SHP77 (cell line): ENCODE measurements around the gene ONECUT1.

Experiments
- DNase-seq, 2 experiments: peaks; one replicate each; lab custom pipeline; 2025; lab: John Stamatoyannopoulos, UW

ONECUT1 gene

DNA sequence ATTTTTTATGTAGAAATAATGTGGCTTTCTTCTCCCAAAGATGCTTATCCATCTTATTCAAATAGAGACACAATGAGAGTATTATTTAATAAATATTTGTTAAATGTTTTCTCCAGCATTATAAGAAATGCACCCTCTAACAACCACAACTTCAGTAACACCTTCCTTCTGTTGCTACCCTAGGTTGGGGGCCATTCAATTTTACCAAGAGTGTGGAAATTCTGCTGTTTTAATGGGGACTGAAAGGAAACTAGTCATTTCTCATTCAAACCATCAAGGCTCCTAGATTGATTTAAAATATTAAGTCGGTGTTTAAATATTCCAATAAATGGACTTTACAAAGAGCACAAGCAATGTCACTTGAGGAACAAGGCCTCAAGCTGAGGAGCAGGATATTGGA is 7.6 kb downstream of the ONECUT1 start:
- no peak for DNase-seq

DNA sequence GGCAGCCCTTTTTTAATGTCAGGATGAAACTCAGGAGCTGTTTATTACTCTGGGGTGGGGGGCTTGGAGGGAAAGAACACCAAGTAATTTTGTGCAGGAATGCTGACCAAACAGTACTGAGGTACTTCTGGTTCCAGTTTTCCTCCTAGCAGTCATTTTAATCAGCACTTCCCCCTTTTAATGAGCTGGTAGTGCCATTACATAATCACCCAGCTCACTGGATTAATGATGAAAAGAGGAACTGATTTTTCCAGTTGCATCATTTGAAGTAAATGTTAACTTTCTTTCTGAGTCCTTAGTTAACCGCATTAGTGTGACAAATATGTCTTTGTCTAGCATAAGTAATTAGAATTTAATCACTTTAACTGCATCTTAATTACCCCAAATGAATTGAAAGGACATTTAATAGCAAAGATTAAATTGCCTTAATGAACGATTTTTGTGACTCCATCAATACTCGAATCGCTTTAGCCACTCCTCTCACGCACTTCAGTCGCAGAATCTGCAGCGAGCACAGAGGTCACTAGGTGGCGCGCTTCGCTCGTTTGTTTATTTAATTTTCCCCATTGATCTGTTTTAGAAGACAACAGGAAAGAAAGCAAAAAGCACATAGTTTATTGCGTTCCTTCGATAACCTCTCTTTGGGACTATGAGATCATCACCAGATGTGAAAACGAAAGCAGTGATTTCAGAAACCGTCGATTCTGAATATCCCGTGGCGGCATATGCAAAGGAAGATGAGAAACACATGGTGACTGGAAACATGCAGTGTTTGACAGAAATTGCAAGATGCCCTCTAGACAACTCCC is 9.8 kb downstream of the ONECUT1 start:
- DNase-seq = peak; percentile 25

DNA sequence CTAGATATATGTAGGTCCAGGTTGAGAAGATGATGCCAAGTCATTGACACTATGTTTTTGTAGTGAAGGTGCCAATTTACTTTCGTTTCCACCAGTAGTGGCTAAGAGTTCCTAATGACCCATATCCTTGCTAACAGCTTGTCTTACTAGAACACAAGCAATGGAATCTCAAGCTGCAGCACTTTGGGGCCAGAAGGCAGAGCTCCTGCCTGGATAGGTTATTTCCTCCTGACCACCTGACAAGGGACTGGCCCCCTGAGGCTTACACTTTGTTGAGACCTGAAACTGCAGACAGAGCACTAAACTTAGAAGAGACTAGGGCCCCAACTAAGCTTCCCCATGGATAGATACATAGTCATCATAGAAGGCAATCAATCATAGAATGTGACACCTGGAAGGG is 11.7 kb downstream of the ONECUT1 start:
- no peak for DNase-seq

DNA sequence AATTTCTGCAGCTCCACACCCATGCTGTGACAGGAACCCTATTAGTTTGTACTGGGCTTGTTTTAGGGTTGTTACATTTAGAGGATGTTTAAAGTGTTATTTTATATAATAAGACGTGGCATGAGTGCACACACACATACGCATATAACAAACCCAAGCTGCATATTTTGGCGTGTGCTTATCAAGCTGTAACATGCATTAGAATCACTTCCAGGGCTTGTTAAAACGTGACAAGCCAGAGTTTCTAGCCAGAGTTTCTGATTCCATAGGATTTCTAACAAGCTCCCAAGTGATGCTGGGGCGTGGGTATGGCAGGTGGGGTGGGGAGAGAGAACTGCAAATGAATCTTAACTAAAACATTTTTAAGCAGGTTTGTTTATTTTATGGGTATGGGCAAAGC is 17.4 kb downstream of the ONECUT1 start:
- no peak for DNase-seq

DNA sequence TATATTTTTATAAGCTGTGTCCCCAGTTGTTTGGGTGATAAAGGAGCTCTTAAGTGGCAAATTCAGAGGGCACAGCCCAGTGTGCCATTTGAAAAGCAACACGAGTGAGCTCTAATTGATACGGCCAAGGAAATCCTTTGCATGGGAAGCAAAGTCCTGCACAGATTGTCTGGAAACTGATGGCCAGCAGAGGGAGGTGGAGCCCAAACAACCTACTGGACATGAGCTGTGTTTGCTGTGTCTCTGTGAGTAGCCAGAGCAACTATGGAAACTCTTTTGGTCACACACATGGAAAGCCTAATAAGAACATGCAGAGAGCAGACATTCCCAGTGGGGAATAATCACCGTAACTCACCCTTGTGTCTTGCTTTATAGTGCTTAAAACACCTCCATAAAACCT is 24.4 kb downstream of the ONECUT1 start:
- peak in 1 of 2 experiments; percentile 9 for DNase-seq

DNA sequence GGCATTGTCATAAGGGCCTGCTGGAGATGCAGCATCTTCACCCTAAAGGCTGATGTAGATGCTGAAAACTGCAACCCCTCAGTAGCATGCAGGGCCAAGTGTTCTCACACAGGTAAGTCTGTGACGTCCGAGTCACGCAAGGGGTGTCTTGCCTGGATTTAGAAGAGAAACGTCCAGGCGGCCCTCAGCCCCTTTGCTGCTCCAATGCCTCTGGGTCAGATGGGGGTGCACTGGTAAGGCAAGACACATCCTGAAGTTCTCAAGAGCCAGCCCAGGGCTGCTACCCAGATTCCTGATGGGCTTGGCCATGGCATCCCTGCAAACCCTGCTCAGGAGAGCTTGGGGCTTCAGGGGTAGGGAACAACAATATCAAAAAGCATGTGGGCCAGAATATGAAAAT is 25.4 kb downstream of the ONECUT1 start:
- no peak for DNase-seq

DNA sequence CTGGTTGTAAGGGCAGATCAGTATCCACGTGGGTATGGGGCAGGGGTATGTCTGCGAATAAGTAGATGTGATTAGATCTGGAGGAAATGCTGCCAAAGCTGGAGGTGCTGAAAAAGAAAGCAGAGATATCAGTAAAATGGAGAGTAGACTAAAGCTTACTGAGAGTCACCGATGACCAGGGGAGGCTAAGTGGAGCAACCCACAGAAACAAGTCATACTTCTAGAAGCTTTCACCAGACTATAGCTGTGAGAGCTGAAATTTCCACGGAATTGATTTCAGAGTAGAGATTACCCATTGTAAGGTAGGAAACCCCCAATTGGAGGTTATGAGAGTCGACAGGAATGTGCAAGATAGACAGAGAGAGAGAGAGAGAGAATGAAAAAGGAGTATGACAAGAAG is 27.5 kb downstream of the ONECUT1 start:
- DNase-seq = no peak

DNA sequence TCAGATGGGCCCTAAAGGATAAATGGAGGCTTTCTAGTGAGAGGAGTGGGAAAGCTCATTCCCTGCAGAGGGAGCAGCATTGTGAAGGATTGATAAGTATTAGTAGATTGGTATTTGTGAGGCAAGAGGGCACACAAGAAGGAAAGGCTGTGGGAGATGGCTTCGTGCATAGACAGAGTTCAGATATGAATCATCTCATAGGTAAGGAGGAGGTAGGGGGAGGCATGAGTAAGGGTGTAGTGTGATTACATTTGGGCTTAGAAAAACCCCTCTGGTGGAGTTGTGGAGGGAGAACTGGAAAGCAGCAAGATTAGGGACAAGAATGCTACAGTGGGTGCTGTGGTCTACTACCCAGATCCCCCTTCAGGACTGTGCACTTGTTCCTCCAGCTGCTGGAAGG is 29.6 kb downstream of the ONECUT1 start:
- DNase-seq = no peak

DNA sequence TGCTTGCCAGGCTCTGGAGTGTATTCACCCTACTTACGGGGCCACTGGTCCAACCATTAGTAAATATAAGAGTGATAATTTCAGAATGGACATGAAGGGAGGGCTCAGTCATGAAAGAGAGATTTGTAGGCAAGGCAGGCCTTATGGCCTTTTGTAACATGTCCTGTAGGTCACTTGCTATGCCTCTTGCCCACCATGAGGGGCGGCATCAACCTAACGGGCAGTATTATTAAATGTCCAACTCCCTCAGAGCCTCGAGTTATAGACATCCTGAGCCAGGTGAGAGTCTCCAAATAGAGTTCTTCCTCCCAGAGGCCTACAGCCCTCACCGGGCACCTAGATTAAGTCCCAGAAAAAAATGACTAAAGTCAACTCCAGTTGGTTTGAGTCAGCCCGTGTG is 30.2 kb downstream of the ONECUT1 start:
- DNase-seq = no peak

DNA sequence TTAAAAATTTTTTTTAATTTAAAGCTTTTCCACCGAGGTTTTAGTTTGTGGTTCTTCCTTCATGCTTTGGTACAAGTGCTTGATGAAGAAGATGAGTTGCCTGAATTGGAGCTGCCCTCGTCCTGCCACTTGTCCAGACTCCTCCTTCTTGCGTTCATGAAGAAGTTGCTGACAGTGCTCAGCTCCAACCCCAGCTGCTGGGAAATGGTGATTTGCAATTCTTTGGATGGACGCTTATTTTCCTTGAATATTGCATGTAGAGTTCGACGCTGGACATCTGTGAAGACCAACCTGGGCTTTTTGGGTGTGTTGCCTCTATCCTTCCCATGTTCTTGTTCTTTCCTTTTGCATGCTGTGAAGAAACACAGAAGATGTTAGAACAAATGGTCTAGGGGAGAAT is 32.6 kb downstream of the ONECUT1 start:
- no peak for DNase-seq

DNA sequence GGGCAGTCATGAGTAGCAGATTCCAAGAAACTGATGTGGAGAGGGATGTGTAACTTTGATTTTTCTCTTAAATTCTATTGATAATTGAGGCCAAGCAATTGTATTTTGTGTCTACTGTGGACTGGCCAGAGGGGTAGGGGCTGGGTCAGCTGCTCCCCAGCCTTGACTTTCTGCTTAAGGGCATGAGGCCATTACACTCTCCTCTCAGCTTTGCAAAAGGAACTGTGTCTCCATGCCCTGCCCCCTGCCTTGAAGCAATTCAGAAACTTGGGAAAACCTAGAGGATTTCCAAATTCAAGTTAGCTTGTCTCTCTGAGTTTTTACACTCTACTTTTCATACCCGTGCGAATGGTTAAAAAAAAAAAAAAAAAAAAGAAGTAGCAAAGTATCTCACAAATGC is 38.6 kb downstream of the ONECUT1 start:
- no peak for DNase-seq

DNA sequence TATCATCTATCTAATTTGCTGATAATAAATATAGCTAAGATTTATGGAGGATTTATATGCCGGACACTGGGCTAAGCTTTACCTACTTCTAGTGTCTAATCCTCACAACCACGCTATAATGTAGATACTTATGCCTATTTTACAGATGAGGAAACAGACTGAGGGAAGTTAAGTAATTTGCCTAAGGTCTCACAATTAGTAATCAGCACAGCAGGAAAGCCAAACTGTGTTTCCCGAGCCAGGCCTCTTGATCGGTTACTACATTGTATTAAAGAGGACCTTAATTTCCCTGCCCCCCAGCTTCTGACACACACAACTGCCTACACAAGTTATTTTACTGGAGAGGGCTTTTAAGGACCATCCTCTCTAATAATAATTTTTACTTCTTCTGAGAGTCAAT is 40.9 kb downstream of the ONECUT1 start:
- no peak for DNase-seq

DNA sequence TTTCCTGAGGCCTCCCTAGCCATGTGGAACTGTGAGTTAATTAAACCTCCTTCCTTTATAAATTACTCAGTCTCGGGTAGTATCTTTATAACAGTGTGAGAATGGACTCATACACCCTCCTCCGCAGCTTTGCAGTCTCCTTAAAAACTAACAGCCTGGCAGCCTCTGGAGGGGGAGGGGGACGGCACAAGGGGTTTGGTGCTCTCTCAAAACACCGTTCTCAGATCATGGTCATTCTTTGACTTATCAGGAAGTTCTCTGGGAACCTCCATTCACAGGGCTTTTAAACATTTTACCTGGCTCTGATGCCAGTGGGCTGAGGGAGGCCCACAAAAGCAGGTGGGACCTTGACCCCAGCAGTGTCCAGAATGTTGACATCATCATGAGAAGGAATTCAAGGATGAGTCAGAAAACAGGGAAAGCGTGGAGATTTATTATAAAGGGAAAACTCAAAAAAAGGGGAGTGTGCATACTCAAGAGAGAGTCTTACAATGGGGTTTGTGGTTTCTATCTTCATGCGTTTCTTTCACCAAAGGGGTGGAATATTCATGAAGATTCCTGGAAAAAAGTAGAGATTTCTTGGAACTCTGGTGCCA is 43.9 kb downstream of the ONECUT1 start:
- DNase-seq = no peak

DNA sequence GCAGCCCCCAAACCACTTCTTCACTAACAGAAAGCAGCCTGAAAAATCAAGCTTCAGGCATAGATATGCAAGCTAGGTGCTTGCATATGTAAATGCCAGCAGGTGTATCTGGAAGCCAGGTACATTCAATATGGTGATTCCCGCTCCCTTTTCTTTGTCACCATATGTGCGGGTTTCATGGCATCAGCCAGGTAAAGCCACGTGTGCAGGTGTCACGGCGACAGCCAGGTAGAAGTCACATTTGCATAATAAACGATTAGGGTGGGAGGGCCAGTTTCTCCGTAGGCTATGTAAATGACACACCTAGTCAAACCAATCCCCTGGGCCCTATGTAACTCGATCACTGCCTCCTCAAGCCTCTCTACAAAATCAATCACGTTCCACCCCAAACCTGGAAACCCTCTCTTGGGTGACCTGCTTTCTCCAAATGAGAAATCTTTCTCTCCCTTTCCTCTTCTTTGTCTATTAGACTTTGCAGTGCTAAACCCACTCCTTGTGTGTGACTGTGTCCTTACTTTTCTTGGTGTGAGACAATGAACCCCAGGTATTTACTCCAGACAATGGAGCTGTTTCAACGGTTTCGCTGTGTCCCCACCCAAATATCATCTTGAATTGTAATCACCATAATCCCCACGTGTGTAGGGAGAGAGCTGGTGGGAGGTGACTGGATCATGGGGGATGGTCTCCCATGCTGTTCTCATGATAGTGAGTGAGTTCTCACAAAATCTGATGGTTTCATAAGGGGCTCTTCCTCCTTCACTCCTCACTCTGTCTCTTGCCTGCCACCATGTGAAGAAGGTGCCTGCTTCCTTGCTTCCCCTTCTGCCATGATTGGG is 44.6 kb downstream of the ONECUT1 start:
- no peak for DNase-seq

DNA sequence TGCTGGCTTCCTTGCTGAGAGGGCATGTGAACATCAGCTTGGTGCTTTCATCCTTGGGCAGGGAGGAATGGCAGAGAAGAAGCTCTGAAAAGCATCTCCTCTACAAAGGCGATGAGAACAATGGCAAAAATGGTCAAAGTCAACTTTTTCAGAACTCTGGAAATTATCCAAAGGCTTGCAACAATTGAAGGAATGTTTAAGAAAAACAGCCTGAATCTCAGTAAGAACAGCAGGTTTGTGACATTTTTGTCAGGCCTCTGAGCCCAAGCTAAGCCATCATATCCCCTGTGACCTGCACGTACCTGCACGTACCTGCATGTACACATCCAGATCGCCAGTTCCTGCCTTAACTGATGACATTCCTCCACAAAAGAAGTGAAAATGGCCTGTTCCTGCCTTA is 51.8 kb downstream of the ONECUT1 start:
- DNase-seq = no peak

DNA sequence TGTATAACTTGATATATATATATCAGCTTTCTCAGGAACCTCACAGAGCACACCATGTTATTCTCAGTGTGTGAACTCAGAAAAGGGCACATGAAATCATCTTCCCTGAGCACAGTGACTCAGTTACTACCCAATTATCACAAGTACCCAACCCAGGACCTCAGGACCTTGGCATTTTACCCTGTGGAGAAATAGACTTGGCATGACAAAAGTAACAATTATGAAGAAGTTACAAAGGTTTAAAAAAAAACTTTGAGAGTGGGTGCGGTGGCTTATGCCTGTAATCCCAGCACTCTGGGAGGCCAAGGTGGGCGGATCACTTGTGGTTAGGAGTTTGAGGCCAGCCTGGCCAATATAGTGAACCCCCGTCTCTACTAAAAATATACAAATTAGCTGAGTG is 52.4 kb downstream of the ONECUT1 start:
- DNase-seq = no peak

DNA sequence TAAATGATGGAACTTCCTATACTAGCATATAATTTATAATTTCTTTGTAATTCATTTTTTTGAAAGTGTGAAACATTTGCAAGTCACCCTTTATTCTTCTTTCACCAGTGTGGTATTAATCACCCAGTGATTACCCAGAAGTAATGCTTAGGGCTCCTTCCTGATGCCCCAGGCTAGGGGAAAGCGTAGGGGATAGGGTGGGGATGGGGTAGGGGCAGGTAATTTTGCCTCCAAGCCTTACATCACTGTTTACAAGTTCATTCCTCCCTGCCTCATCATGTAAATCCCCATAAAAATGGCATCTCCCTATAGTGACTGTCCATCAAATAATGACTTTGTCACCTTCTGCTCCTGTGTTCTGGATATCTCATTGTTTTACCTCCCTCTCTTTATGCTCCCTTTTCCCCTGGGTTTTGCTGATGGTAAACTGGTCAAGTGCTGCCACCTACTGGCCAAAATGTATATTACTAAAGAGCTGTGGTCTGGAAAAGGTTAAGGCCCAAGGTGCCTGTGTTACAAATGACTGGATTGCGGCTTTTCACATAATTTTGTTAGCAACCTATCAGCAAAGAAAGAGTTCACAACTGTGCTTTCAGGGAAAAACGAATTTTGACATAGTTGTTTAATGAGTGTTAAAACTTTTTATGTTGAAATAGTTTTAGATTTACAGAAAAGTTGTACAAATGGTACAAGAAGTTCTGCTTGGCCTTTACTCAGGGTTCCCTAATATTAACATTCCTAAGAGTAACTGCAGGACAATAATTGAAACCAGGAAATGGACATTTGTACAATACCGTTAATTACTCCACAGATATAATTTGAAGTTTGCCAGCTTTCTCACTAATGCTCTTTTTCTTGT is 54.7 kb downstream of the ONECUT1 start:
- DNase-seq = peak; percentile 24 to 58

DNA sequence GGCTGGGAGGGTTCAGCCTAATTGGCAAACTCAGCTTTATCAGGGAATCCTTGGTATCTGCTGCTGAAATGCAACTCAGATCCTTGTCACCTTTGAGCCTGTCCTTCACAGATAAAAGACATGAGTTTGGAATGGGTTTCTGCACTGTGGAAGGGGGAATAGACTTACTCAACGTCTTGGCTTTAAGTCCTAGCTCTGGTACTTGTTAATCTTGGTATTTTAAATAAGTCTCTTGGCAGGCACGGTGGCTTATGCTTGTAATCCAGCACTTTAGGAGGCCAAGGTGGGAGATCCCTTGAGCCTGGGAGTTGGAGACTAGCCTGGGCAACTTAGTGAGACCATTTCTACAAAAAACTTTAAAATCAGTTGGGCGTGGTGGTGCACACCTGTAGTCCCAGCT is 55.8 kb downstream of the ONECUT1 start:
- no peak for DNase-seq

DNA sequence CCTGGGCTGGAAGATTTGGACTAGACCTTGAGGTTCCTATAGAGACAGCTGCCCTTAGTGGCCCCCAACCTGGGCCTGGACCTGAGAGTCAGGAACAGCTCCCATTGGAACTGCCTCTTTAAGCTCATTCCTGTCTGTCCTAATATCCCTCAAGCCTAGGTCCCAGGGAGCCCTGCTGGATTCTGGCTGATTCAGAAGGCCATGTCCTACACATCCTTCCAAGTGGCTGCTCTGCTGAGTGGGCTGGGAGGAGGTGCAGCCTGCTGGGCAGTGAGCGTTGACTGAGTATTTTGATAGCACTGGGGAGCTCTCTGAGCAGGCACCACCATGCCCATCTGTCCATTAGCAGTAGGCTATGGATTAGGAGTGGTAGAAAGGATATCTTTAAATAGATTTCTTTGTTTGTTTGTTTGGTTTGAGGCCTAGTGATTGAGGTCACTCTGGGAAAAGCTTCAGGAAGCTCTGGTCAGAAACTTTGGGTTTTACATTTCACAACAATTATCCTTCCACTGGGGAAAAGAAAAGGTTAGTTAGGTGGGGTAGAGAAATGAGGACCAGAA is 56.4 kb downstream of the ONECUT1 start:
- no peak for DNase-seq

DNA sequence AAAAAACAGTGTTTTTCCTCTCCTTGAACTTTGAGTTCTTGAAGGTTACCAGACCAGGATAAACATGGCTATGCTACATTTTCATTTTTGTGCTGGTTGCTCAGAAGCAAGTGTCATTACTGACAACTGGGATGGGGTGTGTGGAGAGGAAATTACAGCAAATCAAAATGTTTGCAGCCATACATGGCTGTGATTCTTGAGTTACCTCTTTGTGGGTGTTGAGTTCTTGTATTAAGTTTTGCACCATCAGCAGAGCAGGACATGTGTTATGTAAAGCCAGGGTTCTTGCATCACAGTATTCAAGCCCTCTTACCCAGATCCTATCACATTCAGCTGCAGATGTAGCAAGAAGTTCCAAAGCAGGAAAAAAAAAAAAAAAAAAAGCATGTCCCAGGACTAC is 57.0 kb downstream of the ONECUT1 start:
- no peak for DNase-seq

DNA sequence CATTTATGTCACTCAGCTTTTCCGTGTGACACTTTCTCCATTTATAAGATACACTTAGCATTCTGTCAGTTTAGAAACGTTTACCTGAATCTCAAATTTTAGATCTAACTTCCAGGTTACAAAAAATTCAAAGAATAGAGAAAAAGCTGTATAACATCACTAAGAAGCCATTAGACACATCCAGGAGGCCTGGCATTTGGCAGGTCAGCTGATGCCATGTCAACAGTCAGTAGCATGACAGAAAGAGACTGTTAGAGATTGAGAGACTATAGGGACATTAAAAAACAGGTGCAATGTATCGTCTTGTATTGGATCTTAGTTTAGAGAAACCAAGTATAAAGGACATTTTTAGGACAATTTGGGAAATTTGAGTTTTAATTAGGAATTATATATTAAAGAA is 57.6 kb downstream of the ONECUT1 start:
- DNase-seq = no peak
